Left lung (tissue), 10 donors: Measurements from ENCODE around the gene TUG1. TPM values are rescaled to one million over a fixed set of nuclear protein-coding genes. Genes with fewer than 3 reads are reported as not detected.

Experiments
- ATAC-seq: fragments of 200-7000 bp; cut with Tn5 transposase; one replicate; pipeline ENCODE4 v1.9.1; 2020; ENCODE audit warnings: moderate library complexity
- DNase-seq, 4 donors: peaks; one replicate each; pipeline ENCODE4 v3.0.0-alpha.2; 2013 to 2020
- H3K27ac ChIP-seq, 2 donors: fragments of 200-600 bp; sonication (generic) in 1 of 2; one replicate each; pipeline versions ENCODE4 v1.5.0 to v1.8.0; 2020 to 2021
- H3K27me3 ChIP-seq, 2 donors: fragments of 200-600 bp; sonication (generic) in 1 of 2; one replicate each; pipeline versions ENCODE4 v1.5.0 to v1.8.0; 2020 to 2021
- H3K36me3 ChIP-seq, 2 donors: fragments of 200-600 bp; sonication (generic) in 1 of 2; one replicate each; pipeline versions ENCODE4 v1.5.0 to v1.8.0; 2020 to 2021
- H3K4me1 ChIP-seq, 2 donors: fragments of 200-600 bp; one replicate each; pipeline ENCODE4 v1.8.0; 2021
- H3K4me3 ChIP-seq, 2 donors: fragments of 200-600 bp; sonication (generic) in 1 of 2; one replicate each; pipeline versions ENCODE4 v1.5.0 to v1.8.0; 2020 to 2021; ENCODE audit warnings: mild to moderate bottlenecking in 1 of 2
- H3K9me3 ChIP-seq, 2 donors: fragments of 200-600 bp; sonication (generic) in 1 of 2; one replicate each; pipeline versions ENCODE4 v1.5.0 to v1.8.0; 2020 to 2021
- CTCF ChIP-seq, 2 donors: fragments of 200-600 bp; sonication (generic) in 1 of 2; IDR thresholded peaks; one replicate each; pipeline versions ENCODE4 v1.5.0 to v1.8.0; 2021; ENCODE audit warnings: antibody characterized with exemption in 2 of 2
- intact Hi-C, 2 donors: fragments of 100-400 bp; cut with DNase I; formaldehyde crosslinking; loops; one replicate each; pipeline versions ENCODE4 v1.11.2 to v1.14.2; 2022
- polyA plus RNA-seq, 6 donors: library from polyadenylated mRNA; unstranded; fragments of 120-200 nt; gene quantifications; one replicate each; pipeline ENCODE4 v1.2.1, GENCODE V29; 2013; ENCODE audit not compliant: insufficient read length in 6 of 6
- total RNA-seq, 2 donors: library from RNA; stranded (reverse); fragmentation: NEBNext Ultra II Directional; extraction: Animal tissue kit (Norgen Biotek cat#: 25700); gene quantifications; one replicate each; pipeline ENCODE4 v1.2.1, GENCODE V29; 2021
- donor health status: DM: no; HTN: yes; CAD: no.
- donor health status: DM: no; HTN: no; CAD: no.

Gene TUG1
- total and polyA plus RNA-seq, 8 donors = 56.4 to 251 (median 230) TPM

GRCh38 chr22:30949934-30950660, 19.0 kb upstream of the TUG1 start:
- TF ChIP-seq CTCF (IDR thresholded peaks at IDR 0.05) = no peak
- Histone ChIP-seq H3K27ac (no peak overlapping the region), H3K27me3 (no peaks in the 10 kb centered on the region), H3K36me3 (peaks cover 3 to 68% of the 10 kb centered on the region in 2 donors), H3K4me1 (peaks cover 0 to 9% of the 10 kb centered on the region in 2 donors), H3K4me3 (no peak overlapping the region), H3K9me3 (no peaks in the 10 kb centered on the region)
- ATAC-seq (no peak), DNase-seq (no peak)
- intact Hi-C loops = loop anchor here (5.0 to 10.0 kb wide), 2 partner anchors 135 to 137 kb away; partner anchors contain the start of gene SMTN (in 1 of the 2)

GRCh38 chr22:30953206-30953605, 15.9 kb upstream of the TUG1 start:
- no peak for TF ChIP-seq CTCF (IDR thresholded peaks at IDR 0.05)
- no peak for DNase-seq
- H3K36me3 ChIP-seq = peaks cover 3 to 45% of the 10 kb centered on the region in 2 donors
- intact Hi-C loops = no loop called here
- no peak overlapping the region for H3K27ac ChIP-seq
- no peak for ATAC-seq
- H3K4me3 ChIP-seq = no peak overlapping the region
- no peaks in the 10 kb centered on the region for H3K27me3 ChIP-seq
- H3K9me3 ChIP-seq = no peaks in the 10 kb centered on the region
- H3K4me1 ChIP-seq = peaks cover 0 to 9% of the 10 kb centered on the region in 2 donors

GRCh38 chr22:30955153-30955552, 13.9 kb upstream of the TUG1 start:
- H3K9me3 ChIP-seq = no peaks in the 10 kb centered on the region
- ATAC-seq = no peak
- no peak overlapping the region for H3K4me3 ChIP-seq
- H3K36me3 ChIP-seq = peaks cover 3 to 25% of the 10 kb centered on the region in 2 donors
- H3K27me3 ChIP-seq = no peaks in the 10 kb centered on the region
- DNase-seq = no peak
- no peak for TF ChIP-seq CTCF (IDR thresholded peaks at IDR 0.05)
- intact Hi-C loops = no loop called here
- no peak overlapping the region for H3K27ac ChIP-seq
- peaks cover 0 to 9% of the 10 kb centered on the region in 2 donors for H3K4me1 ChIP-seq

GRCh38 chr22:30964858-30965257, 4.2 kb upstream of the TUG1 start:
- Histone ChIP-seq H3K36me3 (no peaks in the 10 kb centered on the region), H3K9me3 (no peaks in the 10 kb centered on the region), H3K27ac (no peak overlapping the region), H3K4me3 (no peak overlapping the region), H3K4me1 (peaks cover 9 to 12% of the 10 kb centered on the region in 2 donors), H3K27me3 (no peaks in the 10 kb centered on the region)
- intact Hi-C loops = no loop called here
- no peak for DNase-seq
- ATAC-seq = no peak
- TF ChIP-seq CTCF (IDR thresholded peaks at IDR 0.05) = no peak

- DNase-seq (peak in 1 of 4 donors; percentile 22), ATAC-seq (peak; percentile 44)
- Histone ChIP-seq H3K36me3 (peaks cover 0 to 22% of the 10 kb centered on the region in 2 donors), H3K4me1 (peaks cover 28 to 33% of the 10 kb centered on the region in 2 donors), H3K27me3 (no peaks in the 10 kb centered on the region), H3K4me3 (peak within 1 kb of the TSS; percentile 80), H3K9me3 (no peaks in the 10 kb centered on the region), H3K27ac (peak within 1 kb of the TSS; percentile 96 to 98)
- TF ChIP-seq CTCF (IDR thresholded peaks at IDR 0.05) = no peak
- intact Hi-C loops = no loop called here
Observed at GRCh38 chr22:30968015-30968923, 796 bp upstream of the TUG1 start, which contains the start of gene MORC2. Gene MORC2, minus strand, starts transcription at chr22:30968774. Its CDS starts 885 bp downstream, at chr22:30967889.
